GM18907 (cell line): ENCODE data around the gene RAMP3.

Source experiments
- ATAC-seq: cut with Tn5 transposase; IDR thresholded peaks from one replicate; pipeline ENCODE4 v1.9.1; 2021; ENCODE audit warnings: mild to moderate bottlenecking, moderate library complexity; ENCODE audit not compliant: unreplicated experiment

RAMP3 gene

DNA sequence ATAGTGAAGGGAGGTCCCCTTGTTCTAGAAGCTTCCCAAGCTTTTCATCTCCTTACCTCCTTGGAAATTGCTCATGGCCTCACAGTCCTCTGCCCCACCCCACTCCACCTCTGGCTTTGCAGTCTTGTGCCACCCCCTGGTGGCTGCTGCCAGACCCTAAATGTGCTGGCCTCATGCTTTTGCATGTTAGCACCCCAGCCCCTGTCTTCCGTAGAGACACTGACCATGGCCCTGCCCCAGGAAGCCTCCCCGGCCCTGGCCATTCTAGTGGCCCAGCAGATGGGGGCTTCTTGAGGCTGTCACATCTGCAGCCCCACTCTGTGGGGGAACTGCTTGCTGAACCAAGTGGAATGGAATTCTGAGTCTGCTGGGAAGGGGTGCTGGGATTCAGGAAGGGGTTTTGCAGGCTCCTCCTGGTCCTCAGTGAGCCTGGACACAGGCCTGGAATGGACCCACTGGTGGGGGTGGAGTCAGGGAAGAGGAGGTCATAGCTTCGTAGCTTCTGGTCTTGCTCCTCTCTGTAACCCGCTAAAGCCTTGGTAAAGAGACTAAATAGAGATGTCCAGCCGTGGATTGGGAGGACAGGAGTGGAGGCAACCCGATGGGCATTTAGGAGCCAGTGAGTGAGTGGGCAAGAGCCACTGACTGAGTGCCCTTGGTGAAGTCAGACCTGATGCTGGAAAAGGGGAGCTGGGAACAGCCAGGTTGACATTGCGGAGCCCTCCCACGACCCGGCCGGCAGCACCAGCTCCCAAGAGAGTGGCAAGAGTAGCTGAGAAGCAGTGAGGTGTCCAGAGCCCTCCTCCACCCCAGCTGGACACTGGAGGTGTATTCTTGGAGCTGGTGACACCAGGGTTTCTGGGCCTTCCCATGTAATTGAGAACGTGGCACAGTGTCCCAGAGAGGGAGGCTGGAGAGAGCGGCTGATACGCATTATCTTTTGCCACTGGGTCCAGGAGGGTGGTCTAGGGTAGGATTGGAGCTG is 20.9 kb downstream of the RAMP3 start:
- ATAC-seq: no peak

DNA sequence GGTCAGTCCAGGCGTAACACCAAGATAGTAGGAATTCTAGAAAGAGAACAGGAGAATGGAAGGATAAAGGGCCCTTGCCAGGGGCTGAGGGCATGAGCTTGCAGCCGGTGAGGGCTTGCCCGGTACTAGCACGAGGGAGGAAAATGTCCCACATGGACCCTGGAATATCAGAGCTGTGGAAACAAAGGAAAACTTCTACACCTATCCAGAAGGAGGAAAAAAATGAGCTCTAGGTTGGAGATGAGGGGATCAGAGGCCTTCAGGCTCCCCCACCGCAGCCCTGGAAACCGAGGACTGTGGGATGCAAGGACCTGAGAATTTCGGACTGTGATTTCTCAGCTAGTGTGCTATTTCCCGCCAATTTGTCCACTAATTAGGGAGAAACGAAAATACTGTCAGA is 22.1 kb downstream of the RAMP3 start:
- ATAC-seq: no peak

GRCh38 chr7:45180084-45180986 is 22.7 kb downstream of the RAMP3 start:
- ATAC-seq: no peak

DNA sequence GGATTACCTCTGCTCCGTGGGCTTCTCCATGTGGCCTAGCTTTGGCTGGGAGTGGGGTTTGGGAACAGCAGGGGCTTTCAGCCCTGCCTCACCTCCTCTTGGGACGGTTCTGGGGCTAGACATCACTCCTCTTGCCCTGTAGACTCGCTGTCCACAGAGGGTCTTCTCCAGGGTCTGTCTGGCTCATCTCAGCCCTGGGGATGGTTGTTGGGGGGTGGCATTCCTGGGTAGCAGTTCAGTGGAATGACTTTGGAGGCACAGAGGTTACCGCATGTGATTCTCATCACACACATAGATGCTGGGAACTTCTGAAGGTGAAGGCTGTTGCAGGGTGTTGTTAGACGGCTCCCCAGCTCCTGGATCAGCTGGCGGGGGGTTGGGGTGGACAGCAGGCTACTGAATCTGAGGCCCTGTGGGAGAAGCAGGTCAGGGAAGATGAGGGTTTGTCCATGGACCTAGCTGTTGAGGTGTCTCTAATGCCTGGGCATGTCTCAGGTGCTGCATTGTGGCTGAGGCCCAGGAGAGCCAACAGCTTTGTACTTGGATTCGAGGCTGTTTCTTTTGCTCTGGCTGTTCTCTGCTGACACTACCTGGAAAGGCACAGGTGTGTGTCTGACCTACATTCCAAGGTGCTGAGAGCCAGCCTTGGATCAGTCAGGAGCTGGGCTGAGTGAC is 23.8 kb downstream of the RAMP3 start:
- no peak for ATAC-seq

- no peak for ATAC-seq
Observed at GRCh38 chr7:45181991-45182855, 24.6 kb downstream of the RAMP3 start.

DNA sequence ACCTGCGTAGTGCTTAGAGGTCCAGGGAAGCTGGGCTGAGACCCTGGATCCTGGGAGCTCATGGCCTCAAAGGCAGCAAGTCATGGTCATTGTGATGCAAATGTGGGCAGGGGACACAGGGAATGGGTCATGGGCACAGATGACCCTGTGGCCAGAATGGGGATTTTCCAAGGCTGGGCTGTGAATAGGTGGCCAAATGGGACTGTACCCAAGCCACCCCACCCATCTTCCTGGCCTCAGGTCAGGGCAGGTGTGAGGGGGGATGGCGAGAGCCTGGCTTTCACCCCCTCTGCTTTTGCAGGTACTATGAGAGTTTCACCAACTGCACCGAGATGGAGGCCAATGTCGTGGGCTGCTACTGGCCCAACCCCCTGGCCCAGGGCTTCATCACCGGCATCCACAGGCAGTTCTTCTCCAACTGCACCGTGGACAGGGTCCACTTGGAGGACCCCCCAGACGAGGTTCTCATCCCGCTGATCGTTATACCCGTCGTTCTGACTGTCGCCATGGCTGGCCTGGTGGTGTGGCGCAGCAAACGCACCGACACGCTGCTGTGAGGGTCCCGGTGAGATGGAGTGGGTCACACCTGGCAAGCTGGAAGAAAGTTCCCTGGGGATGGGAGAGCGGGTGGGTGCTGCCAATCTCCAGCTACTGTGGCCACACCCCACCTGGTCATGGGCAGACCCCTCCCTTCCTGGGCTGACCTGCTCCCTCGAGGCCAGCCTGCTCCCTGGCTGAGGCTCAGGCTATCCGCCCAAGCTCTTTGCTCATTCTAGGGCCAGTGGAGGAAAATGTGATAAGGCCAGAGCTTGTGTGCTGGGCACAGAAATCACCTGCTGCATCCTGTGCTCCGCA is 25.5 kb downstream of the RAMP3 start:
- no peak for ATAC-seq

DNA sequence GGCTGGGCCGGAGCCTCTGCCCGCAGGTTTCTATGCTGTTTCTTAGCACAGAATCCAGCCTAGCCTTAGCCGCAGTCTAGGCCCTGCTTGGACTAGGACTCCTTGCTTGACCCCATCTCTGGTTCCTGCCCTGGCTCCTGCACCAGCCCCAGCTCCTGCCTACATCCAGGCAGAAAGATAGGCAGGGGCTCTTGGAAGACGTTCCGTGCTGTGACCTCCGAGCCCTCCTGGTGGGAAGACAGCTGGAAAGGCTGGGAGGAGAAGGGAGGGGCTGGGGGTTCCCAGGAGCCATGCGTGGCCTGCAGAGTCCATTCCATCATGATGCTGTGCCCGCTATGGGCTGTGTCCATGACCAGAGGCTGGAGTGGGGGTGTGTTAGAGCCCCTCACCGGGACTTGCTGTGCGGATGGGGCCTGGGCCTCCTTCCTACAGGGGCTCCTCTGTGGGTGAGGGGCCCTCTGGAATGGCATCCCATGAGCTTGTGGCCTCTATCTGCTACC is 26.2 kb downstream of the RAMP3 start:
- ATAC-seq: no peak

GRCh38 chr7:45184326-45185027 is 26.9 kb downstream of the RAMP3 start:
- no peak for ATAC-seq

GRCh38 chr7:45185028-45185863 is 27.7 kb downstream of the RAMP3 start:
- no peak for ATAC-seq

GRCh38 chr7:45185864-45186250 is 28.3 kb downstream of the RAMP3 start:
- ATAC-seq: no peak

- ATAC-seq: no peak
Observed at GRCh38 chr7:45186261-45186813, 28.7 kb downstream of the RAMP3 start.

DNA sequence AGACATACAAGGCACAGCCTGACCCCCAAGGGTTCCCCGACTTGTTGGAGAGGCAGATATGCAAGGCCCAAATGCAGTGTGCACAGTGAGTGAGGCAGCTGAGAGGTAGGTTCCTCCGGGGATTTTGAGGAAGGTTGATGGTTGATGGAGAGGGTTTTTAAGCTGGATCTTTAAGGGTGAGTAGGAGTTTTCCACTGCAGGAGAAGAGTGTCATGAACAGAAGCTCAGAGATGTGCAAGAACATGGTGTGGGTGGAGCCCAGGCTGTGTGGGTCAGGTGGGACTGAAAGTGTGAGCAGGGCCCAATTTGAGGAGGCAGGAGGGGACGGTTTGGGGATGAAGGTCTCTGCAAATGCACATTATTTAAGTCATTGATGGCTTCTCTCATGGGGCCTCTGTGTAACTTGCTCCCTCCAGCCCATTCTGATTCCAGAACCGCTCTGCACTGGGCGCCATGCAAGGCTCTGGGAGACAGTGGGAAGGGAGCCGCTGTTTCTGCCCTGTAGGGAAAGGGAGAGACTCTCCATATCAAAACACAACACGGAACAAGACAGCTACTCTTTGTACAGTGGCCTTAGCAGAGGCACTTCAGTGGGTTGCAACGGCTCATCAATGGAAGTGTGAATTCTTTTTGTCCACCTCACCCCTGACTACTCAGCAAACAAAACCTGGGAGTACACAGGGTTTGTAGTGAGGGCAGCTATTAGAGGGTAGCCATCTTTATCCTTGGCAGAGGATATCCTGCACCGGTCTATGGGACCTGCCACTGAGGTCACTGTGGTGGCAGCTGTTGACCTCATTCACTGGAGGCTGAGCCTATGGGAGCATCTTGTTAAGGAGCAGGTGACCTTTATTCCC is 29.7 kb downstream of the RAMP3 start:
- ATAC-seq: no peak

GRCh38 chr7:45187946-45188411 is 30.4 kb downstream of the RAMP3 start:
- ATAC-seq: no peak

DNA sequence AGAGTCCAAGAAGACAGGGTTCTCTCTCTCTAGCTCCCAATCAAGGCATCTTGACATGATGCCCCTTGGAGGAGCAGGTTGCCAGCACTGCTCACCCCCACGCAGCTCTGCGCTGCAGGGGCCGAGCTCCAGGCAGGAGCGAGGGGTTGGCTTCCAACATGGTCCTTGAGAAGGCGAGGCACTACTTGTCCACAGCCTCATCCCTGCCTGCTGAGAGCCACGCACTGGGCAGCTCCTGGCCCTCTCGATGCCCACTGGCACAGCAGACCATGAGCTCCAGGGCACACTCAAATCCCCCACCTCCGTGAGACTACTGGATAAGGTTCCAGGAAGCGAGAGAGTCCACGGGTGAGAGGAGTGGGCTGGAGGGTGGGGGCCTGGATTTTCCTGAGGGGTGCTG is 31.1 kb downstream of the RAMP3 start:
- no peak for ATAC-seq

GRCh38 chr7:45189151-45189970 is 31.8 kb downstream of the RAMP3 start:
- no peak for ATAC-seq
